GM12878 (cell line): ENCODE data around the gene ZNF415. TPM values are rescaled to one million over a fixed set of nuclear protein-coding genes. Genes with fewer than 3 reads are reported as not detected.
"Not testable (repeated sequence)": the region's sequence is repeated elsewhere in the genome, so short reads cannot be mapped to it uniquely, and the experiment has no call there.

Source experiments
- ATAC-seq: fragments of 200-7000 bp; cut with Tn5 transposase; 3 replicates; pipeline ENCODE4 v1.9.1; 2020; ENCODE audit warnings: mild to moderate bottlenecking, moderate library complexity
- BruUV-seq: library from RNA; stranded (reverse); fragments of 400-500 nt; replicated peaks from 2 replicates; lab custom pipeline; 2021; lab: Mats Ljungman, UMichigan
- CTCF ChIA-PET: fragments of 300-600 bp; sonication (Branson Sonifier 250); formaldehyde crosslinking; extraction: SDS; loops from one replicate; lab custom pipeline; 2021; ENCODE audit warnings: inconsistent platforms; lab: Yijun Ruan, JAX
- POLR2A ChIA-PET: fragments of 350-600 bp; formaldehyde crosslinking; extraction: SDS; loops from one replicate; lab custom pipeline; 2021; ENCODE audit warnings: inconsistent platforms; lab: Charles Lee
- RAD21 ChIA-PET: fragments of 300-600 bp; sonication (Branson Sonifier 250); formaldehyde crosslinking; loops from one replicate; lab custom pipeline; 2023; ENCODE audit warnings: antibody characterized with exemption; ENCODE audit not compliant: unreplicated experiment; lab: Charles Lee
- SMC1A ChIA-PET: fragments of 300-600 bp; sonication (Branson Sonifier 250); formaldehyde crosslinking; loops from one replicate; lab custom pipeline; 2023; ENCODE audit not compliant: unreplicated experiment, uncharacterized antibody; lab: Charles Lee
- DNase-seq: peaks from one replicate; pipeline ENCODE4 v3.0.0-alpha.2; 2011; ENCODE audit warnings: low read depth, low spot score
- FAIRE-seq: peaks from 3 replicates; lab custom pipeline; 2011; peaks lifted over from hg19 to GRCh38; lab: Jason Lieb, UNC
- H2AFZ ChIP-seq: 2 replicates; pipeline ENCODE4 v1.6.0; 2011; ENCODE audit warnings: low read depth, low read length, control low read depth; ENCODE audit not compliant: control insufficient read depth
- H3K27ac ChIP-seq: 2 replicates; pipeline ENCODE4 v1.5.1; 2011; ENCODE audit warnings: control low read depth; ENCODE audit not compliant: control insufficient read depth, insufficient read depth
- H3K27me3 ChIP-seq, 2 experiments: replicated peaks in 1 of 2; 2 replicates each; pipeline versions ENCODE4 v1.6.0 to v1.6.1; 2011; ENCODE audit warnings: low read length in 1 of 2; ENCODE audit not compliant: control insufficient read depth in 2 of 2, insufficient read depth in 2 of 2
- H3K36me3 ChIP-seq, 2 experiments: 2 replicates each; pipeline ENCODE4 v1.5.1; 2011; ENCODE audit warnings: low read length in 1 of 2; ENCODE audit not compliant: control insufficient read depth in 2 of 2, insufficient read depth in 2 of 2
- H3K4me1 ChIP-seq: 2 replicates; pipeline ENCODE4 v1.6.1; 2011; ENCODE audit warnings: mild to moderate bottlenecking, low read length, moderate library complexity, mixed read lengths; ENCODE audit not compliant: control insufficient read depth, insufficient read depth
- H3K4me2 ChIP-seq: 2 replicates; pipeline ENCODE4 v1.6.0; 2011; ENCODE audit warnings: control low read depth; ENCODE audit not compliant: control insufficient read depth, insufficient read depth
- H3K4me3 ChIP-seq: fragments of 200-600 bp; sonication (generic); 2 replicates; pipeline ENCODE4 v1.5.1; 2016
- H3K79me2 ChIP-seq: 2 replicates; pipeline ENCODE4 v1.6.0; 2011; ENCODE audit warnings: low read length; ENCODE audit not compliant: control insufficient read depth, insufficient read depth
- H3K9ac ChIP-seq: 2 replicates; pipeline ENCODE4 v1.8.0; 2011; ENCODE audit warnings: low read length, control low read depth, mixed read lengths; ENCODE audit not compliant: control insufficient read depth, insufficient read depth
- H3K9me3 ChIP-seq: replicated peaks from 3 replicates; pipeline ENCODE4 v1.5.1; 2011; ENCODE audit warnings: mild to moderate bottlenecking, low read length; ENCODE audit not compliant: control insufficient read depth, insufficient read depth
- H4K20me1 ChIP-seq: 2 replicates; pipeline ENCODE4 v1.6.0; 2011; ENCODE audit not compliant: control insufficient read depth, insufficient read depth
- SPI1 ChIP-seq: IDR thresholded peaks from 2 replicates; pipeline ENCODE4 v1.6.1; 2011; ENCODE audit warnings: low read depth, mild to moderate bottlenecking, low read length, moderate library complexity, borderline replicate concordance; ENCODE audit not compliant: insufficient read depth
- ZNF687 ChIP-seq: fragments of 450-650 bp; IDR thresholded peaks from 2 replicates; pipeline ENCODE4 v1.6.1; 2017; ENCODE audit warnings: mild to moderate bottlenecking, moderate library complexity
- WGBS: methylation state at CpG from one replicate; pipeline ENCODE4 v1.1.6; 2016; ENCODE audit warnings: low lambda C conversion rate; ENCODE audit not compliant: insufficient replicate concordance, insufficient coverage; ENCODE audit errors: missing lambda C conversion rate; 5-methylcytosine and 5-hydroxymethylcytosine counted together
- in situ Hi-C: fragments of 300-500 bp; cut with MboI; formaldehyde crosslinking; loops from 9 replicates; pipeline ENCODE4 v1.14.3; 2018; ENCODE audit warnings: mixed read lengths
- intact Hi-C: fragments of 100-400 bp; cut with micrococcal nuclease; formaldehyde crosslinking; loops from one replicate; pipeline ENCODE4 v1.14.2; 2022; ENCODE audit not compliant: unreplicated experiment
- polyA plus RNA-seq, 11 experiments: library from polyadenylated mRNA; depleted of rRNA in 4 of 11; unstranded in 6 of 11; stranded (reverse) in 5 of 11; fragments of >200 nt; fragmentation: Nextera tagmentation in 4 of 11; fragmentation: Illumina TruSeq in 1 of 11; extraction: Ambion mirVana in 4 of 11; extraction: Trizol in 1 of 11; gene quantifications; 1 replicate in 1 of 11; 2 replicates in 10 of 11; pipeline versions ENCODE4 v1.2.1 to v1.2.3, GENCODE V29; 2011 to 2016; ENCODE audit warnings: inconsistent platforms in 2 of 11, missing spikeins in 2 of 11, low read depth in 1 of 11
- total RNA-seq, 4 experiments: library from RNA; depleted of rRNA in 3 of 4; stranded (reverse); fragments of >200 nt in 3 of 4; fragmentation: Illumina TruSeq in 1 of 4; extraction: Trizol in 1 of 4; gene quantifications; 2 replicates each; pipeline versions ENCODE4 v1.2.1 to v1.2.3, GENCODE V29; 2013 to 2021

Gene ZNF415
- total and polyA plus RNA-seq, 10 of the 15 experiments (the other 5 are each of a cell fraction or from before 2014, with no cell fraction given), result 0.03 to 0.13 (median 0.05) TPM; not detected in 6

GRCh38 chr19:53101518-53101917 lies 31.2 kb downstream of the ZNF415 start:
- DNase-seq (no peak), ATAC-seq (no peak), FAIRE-seq (peak; percentile 7)
- no TSS peak for BruUV-seq
- Histone ChIP-seq H3K27ac (no peak overlapping the region), H3K4me2 (peak overlapping the region; percentile 92), H3K27me3 (no peaks in the 10 kb centered on the region), H3K4me3 (peak overlapping the region; percentile 84), H3K4me1 (0 out of 2 replicates have a peak, but pooled peaks cover 4% of the 10 kb centered on the region), H3K9me3 (peaks cover 4% of the 10 kb centered on the region; the same call in 1 of the 3 replicates), H3K36me3 (peaks cover 0 to 7% of the 10 kb centered on the region in 2 experiments; a peak in 1 of 4 replicates), H3K9ac (peak overlapping the region; percentile 4; the same call in 1 of the 2 replicates), H2AFZ (no peak overlapping the region), H3K79me2 (peaks cover 27% of the 10 kb centered on the region), H4K20me1 (no peaks in the 10 kb centered on the region)
- CTCF ChIA-PET, result interaction anchor here (0.6 to 0.8 kb wide), 2 partner anchors 90 to 94 kb away, joined by 3 read pairs; no protein-coding TSS in a partner anchor
- TF ChIP-seq SPI1 (peak; percentile 13; the same call in 1 of the 2 replicates), ZNF687 (no peak)
- WGBS, result 38% methylated on average over 1 of the region's 1 CpG
- in situ Hi-C loops (no loop called here), intact Hi-C loops (loop anchor here (5.0 to 10.0 kb wide), 2 partner anchors 139 to 1003 kb away; partner anchors contain the start of genes NDUFA3, OSCAR and ZNF816)
- RAD21 ChIA-PET, result no interaction called here
- POLR2A ChIA-PET, result interaction anchor here (1.6 kb wide), 1 partner anchor 138 kb away, joined by 3 read pairs; no protein-coding TSS in a partner anchor
- SMC1A ChIA-PET, result interaction anchor here (0.6 kb wide), 1 partner anchor 145 kb away, joined by 3 read pairs; no protein-coding TSS in a partner anchor

DNA sequence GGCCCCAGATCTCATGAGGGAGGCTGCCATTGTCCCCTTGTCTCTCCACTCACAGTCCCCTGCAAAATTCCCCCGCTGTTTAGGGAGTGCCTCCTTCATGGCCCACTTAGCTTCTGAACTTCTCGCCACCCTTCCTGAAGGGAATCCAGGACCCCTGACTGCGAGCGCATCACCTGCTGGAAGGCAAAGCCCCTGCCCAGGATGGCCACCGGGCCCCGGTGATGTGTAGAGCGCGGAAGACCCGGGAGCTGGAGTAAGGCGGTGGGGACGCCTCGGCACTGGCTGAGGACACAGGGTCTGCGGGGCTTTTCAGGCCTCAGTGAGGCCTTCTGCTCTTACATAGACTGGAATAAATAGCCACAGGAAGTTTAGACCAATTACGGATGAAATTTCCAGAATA lies 34.1 kb downstream of the ZNF415 start:
- intact Hi-C loops, H4K20me1 ChIP-seq, POLR2A ChIA-PET, H3K4me1 ChIP-seq, H3K4me2 ChIP-seq, H2AFZ ChIP-seq, DNase-seq, SMC1A ChIA-PET, ATAC-seq, FAIRE-seq, H3K4me3 ChIP-seq, H3K36me3 ChIP-seq, H3K27me3 ChIP-seq, H3K9ac ChIP-seq, in situ Hi-C loops, BruUV-seq, RAD21 ChIA-PET, H3K27ac ChIP-seq, H3K9me3 ChIP-seq, CTCF ChIA-PET: not testable (repeated sequence)
- H3K79me2 ChIP-seq, result peaks cover 27% of the 10 kb centered on the region
- WGBS, result 90% methylated on average over 14 of the region's 14 CpGs

DNA sequence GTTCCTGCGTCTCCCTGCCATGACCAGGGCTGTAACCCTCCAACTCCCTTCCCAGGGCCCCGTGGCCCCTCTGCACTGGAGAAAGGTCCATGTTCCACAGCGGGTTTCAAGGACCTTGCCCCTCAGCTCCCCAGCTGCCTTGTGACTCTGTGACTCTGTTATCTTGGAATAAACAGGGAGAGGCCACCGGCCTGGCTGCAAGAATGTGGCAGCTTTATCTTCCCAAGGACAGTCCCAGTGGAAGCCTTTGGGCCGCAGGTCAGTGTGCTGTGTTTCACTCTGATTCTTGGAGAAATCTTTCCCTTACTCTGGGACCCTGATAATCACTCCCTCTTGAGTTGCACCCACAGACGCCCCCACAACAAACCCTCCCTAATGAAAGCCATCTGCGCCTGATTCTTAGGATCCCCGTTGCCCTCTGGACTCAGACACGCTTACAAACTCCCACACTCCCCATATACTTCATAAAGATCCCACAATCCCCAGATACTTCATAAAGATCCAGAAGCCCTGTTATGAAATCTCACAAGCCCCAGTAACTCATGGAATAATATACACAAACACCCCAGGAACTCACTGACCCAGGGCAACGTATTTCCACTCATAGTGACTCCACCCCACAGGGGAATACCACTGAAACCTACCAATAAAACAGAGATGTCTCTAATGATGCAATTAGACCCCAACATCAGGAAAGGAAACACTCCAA lies 35.6 kb downstream of the ZNF415 start:
- in situ Hi-C loops, H3K9ac ChIP-seq, H3K27ac ChIP-seq, H3K4me2 ChIP-seq, RAD21 ChIA-PET, CTCF ChIA-PET, POLR2A ChIA-PET, H3K36me3 ChIP-seq, SMC1A ChIA-PET, FAIRE-seq, H3K4me3 ChIP-seq, intact Hi-C loops, H4K20me1 ChIP-seq, H3K4me1 ChIP-seq, ATAC-seq, H2AFZ ChIP-seq, BruUV-seq, H3K9me3 ChIP-seq, H3K27me3 ChIP-seq, DNase-seq: not testable (repeated sequence)
- WGBS, result 99% methylated on average over 5 of the region's 10 CpGs
- H3K79me2 ChIP-seq, result peaks cover 17% of the 10 kb centered on the region
